CMK (cell line): ENCODE results near the gene C2CD3.
"Not testable (repeated sequence)": the region's sequence is repeated elsewhere in the genome, so short reads cannot be mapped to it uniquely, and the experiment has no call there.

Experiments used
- DNase-seq: peaks from one replicate; pipeline ENCODE4 v3.0.0-alpha.2; 2010; ENCODE audit warnings: low read depth

The C2CD3 gene

DNA sequence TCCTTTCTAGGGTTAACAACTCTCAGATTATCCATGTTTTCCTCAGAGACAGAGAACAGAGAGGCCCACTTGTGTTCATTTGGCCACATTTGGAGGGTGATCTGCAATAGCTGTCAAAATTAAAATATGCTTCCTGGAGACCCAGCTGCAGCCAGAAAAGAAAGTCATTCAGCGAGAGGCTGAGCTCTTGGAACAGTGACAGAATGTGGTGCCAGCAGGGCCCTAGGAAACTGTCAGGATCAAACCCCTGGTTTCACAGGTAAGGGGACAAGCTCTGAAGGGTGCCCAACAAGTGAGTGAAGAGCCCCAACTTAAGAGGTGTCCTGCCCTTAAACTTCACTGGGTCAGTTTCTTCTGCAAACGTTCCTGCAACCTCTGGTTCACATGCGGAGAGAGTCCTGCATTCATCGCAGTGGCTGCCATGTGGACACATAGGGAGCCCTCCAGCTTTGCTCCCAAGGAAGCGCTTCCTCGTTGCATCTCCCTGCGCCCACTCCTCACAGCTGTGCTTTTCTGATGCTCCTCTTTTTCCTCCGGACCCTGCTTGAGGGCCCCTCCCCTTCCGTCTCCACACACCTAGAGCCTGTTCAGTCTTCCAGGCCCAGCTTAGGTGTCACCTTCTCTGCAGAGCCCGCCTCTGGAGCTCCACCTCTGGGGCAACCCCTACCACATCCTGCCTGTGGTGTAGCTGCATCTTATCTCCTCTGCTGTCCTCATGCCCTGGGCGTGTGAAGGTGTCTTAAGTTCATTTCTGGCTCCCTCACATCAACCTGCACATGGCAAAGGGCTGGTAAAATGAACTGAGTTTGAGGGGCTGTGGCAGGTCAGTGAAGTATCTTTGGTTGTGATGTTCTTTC lies 165.8 kb downstream of the C2CD3 start:
- no peak for DNase-seq

DNA sequence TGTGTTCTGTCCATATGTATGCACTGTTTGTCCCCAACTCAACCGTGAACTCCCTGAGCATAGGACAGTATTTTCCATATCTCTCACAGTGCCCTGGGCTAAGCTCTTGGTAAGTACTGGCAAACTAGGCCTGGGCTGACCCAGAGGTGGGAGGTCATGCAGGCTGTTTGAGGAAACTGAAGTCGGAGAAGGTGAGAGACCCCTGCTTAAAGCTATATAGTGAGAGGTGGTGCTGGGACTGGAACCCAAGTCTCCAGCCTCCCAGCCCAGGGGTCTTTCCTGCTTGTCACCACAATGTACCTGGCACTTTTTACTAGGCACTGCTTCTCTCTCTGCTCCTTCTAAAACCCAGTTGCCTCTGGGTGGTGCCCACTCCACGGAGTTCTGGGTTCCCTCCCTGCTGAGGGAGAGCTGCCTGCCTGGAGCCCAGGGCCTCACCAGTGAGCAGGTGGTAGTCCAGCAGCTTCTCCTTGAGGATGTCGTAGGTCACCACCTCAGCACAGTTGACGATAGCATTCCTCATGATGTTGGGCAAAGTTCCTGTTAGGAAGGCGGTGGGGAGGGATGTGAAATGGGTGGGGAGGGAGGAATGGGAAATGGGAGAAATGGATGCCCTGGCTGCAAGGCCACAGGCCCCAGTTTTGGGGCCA lies 166.6 kb downstream of the C2CD3 start:
- DNase-seq: no peak

DNA sequence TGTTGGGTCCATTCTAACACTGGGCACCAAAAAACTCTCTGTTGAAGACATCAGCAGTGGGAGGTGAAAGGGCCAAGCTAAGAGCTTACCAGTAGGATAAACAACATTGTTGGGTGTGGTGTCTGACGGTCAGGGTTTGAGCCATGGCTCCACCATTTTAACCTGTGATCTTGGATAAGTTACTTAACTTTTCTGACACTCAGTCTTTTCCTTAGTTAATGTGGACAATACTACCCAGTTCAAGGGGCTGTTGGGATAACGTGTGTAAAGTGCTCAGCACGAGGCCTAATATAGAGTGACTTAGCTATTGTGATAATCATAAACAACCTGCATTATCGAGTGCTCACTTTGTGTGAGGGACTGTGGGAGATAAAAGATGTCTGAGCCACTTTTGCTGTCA lies 168.0 kb downstream of the C2CD3 start:
- DNase-seq: no peak

DNA sequence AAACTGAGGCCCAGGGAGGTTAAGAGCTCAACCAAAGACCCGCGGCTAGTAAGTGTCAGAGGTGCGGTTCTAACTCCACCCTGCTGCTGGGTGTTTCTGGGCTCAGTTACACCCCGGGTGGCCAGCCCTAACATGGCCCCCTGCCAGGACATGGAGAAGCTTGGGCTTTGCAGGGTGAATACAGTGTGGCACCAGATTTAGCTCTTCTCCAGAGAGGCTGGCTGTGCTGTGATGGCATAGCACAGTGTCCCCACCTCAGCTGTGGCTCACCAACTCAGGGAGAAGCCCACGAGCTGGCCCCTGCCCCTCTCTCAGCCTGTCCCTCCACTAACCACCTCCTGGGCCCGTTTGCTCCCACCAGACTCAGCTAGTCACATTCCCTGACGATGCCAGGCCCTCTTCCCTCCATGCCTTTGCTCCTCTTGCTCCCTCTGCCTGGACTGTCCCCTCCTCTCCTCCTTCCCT lies 168.9 kb downstream of the C2CD3 start:
- DNase-seq: no peak

DNA sequence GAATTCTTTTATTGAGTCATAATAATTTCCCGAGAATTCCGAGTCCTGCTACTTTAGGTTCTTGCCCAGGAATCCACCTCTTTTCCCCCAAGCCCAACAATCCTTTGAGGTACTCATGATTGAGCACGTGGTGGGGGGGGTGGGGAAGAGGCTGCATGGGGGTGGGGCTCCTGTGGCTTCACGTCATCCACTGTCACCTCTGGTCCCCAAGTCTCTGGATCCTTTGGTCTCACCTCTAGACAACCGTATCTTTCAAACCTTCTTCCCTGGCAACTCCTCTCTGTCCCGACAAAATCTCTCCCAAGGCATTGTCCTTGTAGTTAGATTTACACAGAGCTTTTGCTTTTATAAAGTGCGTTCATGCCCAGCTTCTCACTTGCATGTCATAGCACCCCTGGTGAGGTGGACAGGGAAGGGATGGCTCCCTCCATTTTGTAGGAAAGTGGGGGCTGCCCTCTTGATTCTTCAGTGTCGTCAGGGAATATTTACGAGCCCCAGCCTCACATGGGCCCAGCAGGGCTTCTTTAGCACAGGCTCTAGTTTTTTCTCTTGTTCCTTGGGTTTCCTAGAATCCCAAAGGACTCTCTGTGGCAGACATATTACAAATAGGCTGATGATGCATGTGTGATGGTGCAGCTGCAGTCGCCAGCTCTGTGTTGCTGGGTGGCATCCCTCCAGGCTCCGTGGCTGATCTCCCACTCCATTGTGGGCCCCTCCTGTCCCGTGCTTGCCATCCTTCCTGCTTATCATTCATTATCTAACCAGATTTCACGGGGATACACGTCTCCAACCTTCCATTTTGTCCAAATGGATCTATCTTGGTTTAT lies 170.3 kb downstream of the C2CD3 start:
- DNase-seq: no peak

DNA sequence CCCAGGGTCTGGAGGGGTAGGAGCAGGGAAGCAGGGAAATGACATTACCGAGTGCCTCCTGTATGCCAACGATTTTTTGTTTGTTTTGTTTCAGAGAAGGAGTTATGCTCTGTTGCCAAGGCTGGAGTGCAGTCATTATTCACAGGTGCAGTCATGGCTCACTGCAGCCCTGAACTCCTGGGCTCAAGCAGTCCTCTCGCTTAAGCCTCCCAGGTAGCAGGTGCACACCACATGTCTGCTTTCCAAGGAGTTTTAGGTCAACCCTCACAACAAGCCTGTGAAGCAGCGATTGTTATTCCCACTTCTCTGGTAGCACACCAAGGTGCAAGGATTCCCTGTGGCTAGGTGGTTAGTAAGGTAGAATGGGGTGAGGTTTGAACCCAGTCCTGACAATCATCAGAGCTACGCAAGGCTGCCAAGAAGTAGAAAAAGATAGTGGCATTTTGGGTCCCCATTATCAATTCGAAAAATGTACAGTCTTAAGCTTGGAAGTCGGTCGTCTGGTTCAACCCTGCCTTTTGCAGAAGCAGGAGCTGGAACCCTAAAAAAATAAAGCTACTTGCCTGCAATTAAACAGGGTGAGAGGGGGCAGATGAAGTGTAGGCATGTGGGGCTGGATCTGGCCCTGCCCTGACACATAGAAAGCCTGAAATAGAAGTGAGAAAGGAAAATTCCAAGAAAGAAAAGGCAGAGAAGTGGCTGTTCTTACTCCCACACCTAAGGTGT lies 171.1 kb downstream of the C2CD3 start:
- no peak for DNase-seq

DNA sequence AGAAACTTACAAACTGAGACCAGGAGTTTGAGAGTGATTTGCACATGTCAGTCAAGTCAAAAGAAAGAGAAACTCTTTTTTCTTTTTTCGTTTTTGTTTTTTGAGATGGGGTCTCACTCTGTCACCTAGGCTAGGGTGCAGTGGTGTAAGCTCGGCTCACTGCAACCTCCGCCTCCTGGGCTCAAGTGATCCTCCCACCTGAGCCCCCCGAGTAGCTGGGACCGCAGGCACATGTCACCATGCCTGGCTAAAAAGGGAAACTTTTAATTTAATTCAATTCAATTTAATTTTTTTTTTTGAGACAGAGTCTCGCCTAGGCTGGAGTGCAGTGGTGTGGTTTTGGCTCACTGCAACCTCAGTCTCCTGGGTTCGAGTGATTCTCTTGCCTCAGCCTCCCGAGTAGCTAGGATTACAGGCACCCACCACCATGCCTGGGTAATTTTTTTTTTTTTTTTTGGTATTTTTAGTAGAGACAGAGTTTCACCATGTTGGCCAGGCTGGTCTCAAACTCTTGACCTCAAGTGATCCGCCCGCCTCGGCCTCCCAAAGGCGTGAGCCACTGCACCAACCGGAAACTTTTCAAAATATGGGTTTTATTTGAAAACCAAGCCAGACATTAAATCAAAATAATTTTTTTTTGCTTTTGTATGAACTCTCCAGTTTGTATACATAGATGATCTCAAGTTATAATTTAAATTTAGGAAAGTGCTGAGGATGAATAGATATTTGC lies 171.8 kb downstream of the C2CD3 start:
- DNase-seq: no peak

DNA sequence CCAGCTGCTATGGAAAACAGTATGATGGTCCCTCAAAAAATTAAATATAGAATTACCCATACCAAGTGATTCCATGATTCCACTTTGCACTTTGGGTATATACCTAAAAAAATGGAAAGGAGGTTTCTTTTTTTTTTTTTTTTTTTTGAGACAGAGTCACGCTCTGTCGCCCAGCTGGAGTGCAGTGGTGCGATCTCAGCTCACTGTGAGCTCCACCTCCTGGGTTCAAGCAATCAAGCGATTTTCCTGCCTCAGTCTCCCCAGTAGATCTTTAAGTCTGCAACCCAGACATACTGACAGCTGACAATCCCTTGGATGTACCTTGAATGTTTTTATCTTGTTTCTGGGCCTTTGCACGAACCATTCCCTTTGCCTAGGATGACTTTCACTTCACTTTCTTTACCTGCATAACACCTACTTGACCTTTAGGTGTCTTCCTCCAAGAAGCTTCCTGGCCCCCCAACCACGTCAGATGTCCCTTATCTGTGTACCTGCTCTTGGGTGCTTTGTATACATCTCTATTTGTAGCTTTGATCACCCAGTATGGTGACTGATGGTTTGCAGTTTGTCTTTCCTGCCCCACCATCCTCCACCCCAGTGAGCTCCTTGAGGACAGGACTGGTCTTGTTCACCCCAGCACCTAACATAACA lies 173.6 kb downstream of the C2CD3 start:
- no peak for DNase-seq

DNA sequence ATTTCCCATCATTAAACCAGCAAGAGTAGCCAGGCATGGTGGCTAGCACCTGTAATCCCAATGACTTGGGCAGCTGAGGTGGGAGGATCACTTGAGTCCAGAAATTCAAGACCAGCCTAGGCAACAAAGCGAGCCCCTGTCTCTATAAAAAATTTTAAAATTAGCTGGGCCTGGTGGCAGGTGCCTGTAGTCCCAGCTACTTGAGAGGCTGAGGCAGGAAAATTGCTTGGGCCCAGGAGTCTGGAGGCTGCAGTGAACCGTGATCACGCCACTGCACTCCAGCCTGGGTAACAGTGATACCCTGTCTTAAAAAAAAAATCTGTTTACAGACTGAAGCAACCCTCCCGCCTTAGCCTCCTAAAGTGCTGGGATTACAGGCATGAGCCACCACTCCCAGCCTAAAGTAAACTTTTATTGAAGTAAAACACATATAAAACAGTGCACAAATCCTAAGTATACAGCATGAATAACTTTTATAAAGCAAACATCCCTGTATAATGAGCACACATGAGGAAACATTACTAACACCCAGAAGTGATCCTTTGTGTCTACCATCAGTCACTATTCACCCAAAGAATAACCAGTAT lies 174.5 kb downstream of the C2CD3 start:
- DNase-seq: no peak

DNA sequence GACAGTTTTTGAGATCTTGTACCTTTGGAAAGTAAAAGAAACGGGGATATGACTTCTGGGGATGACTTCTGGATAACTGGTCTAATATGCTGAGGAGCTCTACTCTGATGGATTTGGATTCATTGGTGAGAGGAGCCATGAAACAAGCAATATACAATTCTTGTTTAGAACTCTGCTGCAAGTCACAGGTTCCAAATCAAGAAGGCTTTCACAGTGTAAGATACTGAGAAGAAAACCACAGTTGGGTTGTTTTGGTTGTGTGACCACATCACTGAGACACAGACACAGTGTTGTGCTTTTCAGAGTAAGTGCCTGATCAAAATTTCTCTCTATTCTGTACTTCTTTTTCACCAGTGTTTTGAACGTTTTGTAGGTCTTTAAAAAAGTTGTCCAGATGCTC lies 175.1 kb downstream of the C2CD3 start:
- no peak for DNase-seq

DNA sequence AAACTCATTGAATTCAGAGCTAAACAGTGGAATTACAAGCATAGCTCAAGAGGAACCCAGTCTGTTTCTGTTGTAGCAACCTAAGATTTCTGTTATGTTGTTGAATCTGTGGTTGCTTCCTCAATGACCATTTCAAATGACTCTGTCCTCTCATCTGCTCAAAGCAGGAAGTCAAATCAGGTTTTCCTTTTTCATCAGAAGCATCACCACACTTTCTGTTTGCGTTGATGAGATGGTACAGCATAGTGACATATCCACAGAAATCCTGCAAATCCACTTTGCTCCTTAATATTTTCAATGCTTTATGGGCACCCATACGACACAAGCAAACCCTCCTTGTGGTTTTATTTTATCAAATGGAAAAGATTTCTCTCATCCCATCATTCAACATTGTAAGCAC lies 175.6 kb downstream of the C2CD3 start:
- DNase-seq: no peak

DNA sequence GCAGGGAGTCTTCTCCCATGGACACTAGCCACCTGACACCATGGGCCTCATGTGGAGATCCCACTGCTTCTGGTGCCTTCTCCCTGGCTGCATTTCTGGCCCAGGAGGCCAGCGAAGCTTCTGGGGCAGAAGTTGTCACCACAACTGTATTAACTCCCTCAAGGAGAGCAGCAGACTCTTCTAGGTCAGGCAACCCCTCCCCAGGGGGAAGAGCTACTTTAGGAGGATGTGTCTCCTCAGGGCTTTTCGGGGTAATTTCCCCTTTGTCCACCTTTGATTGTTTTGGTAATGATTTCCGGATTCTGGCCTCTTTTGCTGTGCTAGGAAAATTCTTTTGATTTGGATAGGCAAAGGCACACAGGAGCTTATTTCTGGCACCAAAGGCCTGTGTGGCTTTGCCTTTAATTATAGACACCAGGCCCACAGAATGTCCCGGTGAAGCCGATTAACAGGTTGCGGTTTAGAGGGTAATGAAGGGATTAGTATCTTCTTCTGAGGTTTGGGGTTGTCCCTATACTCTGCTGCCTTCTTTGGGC lies 179.3 kb downstream of the C2CD3 start:
- no peak for DNase-seq

DNA sequence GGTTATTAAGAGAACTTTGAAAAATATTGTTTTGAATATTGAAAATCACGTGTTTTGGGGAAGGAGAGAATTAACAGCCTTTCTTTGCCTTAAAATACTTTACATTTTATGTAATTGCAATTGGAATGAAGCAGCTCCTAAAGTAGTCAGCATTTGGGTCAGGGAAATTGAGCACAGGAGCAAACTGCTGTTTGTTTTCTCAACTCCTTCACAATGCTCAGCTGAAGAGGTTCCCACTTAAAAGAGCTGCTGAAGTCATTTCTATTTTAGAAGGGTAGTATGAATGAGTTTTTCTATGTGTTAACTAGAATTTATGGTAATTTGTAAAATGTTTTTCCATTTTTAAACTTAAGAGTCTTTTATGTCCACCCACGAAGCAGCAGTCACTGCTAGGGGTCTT lies 180.1 kb downstream of the C2CD3 start:
- DNase-seq: no peak

DNA sequence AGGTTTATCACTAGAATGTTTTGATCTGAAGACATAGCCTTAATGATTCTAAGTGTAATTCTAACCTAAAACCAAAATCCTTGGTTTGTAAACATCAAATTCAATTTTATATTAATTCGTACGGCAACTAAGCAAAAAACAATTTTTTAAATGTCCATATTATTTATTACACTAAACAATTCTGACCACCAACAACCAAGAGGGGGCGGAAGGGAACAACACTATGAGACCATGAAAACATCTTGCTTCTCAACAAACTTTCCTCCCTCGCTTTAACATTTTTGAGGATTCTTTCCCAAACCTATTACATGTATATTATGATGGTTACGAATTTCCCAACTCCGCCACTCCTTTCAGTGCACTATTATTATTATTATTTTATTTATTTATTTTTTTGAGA lies 181.6 kb downstream of the C2CD3 start:
- DNase-seq: no peak

DNA sequence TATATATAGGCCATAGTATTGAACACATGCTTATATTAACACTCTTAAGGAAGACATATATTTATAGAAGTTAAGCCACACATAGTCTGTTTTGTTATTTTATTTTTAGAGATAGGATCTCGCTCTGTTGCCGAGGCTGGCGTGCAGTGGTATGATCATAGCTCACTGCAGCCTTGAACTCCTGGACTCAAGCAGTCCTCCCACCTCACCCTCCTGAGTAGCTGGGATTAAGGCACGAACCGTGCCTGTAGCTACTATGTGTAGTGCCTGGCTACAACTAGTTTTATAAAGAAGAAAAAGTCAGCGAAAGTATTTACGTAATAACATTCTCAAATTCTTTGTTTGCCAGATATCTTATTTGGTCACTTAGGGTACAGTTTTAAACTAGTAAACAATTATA lies 182.6 kb downstream of the C2CD3 start:
- no peak for DNase-seq

DNA sequence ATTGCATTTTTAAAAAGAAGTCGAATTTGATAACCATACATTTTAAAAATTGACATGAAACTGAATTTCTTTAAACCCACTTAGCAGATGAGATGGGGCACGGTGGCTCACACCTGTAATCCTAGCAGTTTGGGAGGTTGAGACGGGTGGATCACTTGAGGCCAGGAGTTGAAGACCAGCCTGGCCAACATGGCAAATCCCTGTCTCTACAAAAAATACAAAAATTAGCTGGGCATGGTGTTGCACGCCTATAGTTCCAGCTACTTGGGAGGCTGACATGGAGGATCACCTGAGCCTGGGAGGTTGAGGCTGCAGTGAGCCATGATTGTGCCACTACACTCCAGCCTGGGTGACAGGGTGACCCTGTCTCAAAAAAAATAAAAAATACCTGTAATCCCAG lies 185.1 kb downstream of the C2CD3 start:
- not testable (repeated sequence) for DNase-seq

DNA sequence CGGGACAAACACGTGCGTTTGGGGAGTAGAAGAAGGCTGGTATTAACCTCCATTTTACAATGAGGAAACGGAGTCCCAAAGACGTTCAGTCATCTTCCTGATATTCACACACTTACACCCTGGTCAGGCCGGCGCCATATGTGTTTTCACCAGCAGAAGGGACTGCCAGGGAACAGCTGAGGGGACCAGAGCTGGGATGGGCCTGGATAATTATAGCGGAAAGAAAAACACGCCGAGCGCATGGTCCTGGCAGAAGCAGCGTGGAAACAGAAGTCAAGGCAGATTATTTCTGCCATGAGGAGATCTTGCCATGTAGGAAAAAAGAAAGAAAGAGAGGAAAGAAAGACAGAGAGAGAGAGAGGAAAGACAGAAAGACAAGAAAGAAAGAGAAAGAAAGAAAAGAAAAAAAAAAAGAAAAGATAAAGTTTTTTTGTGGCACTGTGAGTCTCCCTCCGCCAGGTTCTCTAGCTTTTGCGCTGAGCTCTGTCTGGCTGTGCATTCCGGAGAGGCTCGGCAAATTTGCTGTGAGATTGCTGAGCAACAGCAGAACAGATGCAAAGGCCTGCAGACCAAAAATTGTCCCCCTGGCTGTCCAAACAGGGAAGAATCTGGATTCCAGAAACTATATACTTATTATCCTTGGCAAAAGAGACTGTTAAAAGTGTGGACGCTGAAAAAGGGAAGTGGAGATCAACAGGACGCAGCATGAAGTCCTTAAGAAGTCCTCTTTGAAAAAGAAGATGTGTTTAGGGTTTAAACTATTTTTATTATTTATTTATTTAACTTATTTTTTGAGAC lies 186.9 kb downstream of the C2CD3 start:
- no peak for DNase-seq

DNA sequence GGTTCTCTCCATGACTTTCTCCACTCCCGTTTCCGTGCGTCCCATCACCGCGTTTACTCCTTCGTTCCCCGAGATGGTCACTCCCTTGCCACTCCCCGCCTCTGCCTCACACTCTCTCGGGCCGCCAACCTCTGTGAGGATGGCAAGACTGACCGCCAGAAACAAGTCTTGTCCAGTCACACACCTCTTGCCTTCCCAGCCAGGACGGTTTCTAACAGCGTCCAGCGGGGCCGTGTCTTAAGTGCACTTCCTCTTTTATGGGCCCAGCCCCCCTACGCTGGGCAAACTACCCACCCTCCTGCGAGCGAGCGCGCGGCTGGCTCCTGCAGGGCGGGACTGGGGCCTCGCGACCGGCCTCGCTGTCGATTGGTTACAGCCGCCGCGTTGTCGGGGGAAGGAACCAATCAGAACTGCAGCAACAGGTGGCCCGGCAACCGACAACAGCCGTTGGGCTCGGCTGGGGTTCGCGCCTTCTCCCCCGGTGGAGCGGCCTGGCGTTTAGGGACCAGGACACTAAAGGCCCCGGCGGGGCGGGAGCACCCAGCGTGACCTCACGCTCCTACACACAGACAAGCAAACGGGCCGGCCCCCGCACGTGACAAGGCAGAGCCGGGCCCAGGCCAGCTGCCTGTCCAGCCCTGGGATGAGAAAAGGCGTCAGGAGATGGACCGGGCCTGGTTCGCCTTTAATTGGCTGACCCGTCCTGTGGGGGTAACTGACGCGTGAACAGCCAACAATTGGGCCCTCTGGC lies 187.6 kb downstream of the C2CD3 start:
- peak; percentile 98 for DNase-seq

DNA sequence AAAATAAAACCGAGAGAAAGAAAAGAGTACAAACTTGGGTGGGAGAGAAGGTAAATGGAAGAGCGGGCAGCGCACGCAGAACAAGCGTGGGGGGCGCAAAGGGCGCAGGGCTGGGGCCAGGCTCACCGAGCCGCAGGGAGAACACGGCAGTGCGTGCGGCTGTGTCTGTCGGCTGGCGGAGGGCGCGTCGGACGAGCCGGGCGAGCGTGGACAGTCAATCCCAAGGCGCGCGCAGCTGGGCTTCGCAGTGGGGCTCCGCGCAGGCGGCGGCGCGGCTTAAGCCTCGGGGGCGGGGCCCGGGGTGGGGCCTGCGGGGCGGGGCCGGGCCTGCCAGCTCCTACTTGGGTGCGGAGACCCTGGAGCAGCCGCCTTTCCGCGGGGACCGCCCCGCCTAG lies 188.2 kb downstream of the C2CD3 start, which contains the start of gene UCP2:
UCP2 (minus strand) TSS at position 249 of the 395 bp plus-strand sequence. CDS start 4,465 bp downstream, outside the sequence.
- no peak for DNase-seq
